ENCODE data around the gene DYNC1LI2.

GRCh38 chr16:66713076-66713475 is 38.3 kb downstream of the DYNC1LI2 start:
- TF ChIP-seq CTCF (IDR thresholded peaks at IDR 0.05) (no peak), POLR2A (IDR thresholded peaks at IDR 0.05) (no peak)

Measured in upper lobe of left lung (tissue), 4 donors.